HL-60/S4 (cell line): ENCODE data around the gene MAGI2.

Experiments used
- in situ Hi-C: fragments of 300-500 bp; cut with MboI; formaldehyde crosslinking; loops from 2 replicates; pipeline ENCODE4 v1.14.3; 2022; ENCODE audit warnings: low sequenced_read_pairs

Gene MAGI2

GRCh38 chr7:78842068-78842467 is 611.4 kb downstream of the MAGI2 start:
- in situ Hi-C loops, result no loop called here

GRCh38 chr7:78835897-78836296 is 617.6 kb downstream of the MAGI2 start:
- in situ Hi-C loops, result no loop called here

DNA sequence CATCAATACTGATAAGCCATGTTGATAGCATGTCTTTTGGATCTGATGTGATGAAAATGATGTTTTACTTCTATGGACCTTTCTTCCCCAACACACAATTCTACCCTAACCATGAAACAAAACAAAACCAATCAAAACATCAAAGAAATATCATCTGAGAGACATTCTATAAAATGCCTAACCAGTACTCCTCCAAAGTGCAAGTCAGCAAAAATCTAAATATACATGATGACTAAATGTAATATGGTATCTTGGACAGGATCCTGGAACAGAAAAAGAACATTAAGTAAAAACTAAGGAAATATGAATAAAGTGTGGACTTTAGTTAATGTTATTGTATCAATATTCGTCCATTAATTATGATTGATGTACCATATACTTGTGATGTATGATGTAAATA is 625.1 kb downstream of the MAGI2 start:
- in situ Hi-C loops, result no loop called here

DNA sequence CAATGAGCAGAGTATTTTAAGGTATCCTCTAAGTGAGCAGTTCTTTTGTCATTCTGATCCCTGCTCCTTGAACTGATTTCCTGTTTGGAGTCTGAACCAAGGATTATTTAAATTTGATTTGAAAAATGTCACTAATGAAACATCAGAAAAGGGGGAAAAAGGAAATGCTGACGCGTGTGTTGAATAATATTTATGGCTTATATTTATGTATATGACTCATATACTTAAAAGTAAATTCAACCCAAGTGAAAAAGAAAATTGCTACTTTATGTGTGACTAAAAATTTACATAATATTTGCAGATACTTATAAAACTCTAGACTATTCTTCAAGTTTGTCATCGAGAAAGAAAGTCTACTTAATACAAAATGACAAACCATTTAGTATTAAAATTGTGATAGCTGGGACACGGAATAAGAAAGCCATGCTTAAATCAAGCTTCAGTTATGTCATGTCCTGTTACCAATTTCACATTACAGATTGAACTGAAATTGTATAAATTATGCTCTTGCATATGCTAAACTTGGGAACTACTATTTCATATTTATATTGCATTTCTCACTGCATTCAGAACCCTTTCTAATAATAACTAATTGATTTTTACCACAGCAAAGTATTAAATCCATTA is 649.9 kb downstream of the MAGI2 start:
- in situ Hi-C loops, result no loop called here

DNA sequence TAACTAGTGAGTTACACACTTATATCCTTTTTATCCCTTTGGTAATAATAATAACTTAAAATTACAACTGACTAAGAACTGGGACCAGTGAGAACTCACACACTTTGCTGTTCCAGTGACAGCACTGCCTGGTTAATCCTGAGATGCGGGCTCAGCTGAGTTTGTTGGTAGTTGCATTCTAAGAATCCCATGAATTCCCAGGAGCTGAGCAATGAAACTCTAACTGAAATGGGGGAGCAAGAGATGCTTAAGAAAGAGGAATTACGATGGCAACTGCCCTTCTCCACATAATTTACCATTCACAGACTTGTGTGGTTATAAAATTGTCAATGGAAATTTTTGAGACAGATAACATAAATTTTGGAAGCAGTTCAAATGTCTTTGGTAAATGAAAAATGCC is 659.4 kb downstream of the MAGI2 start:
- in situ Hi-C loops, result no loop called here

GRCh38 chr7:78792624-78793023 is 660.8 kb downstream of the MAGI2 start:
- in situ Hi-C loops, result no loop called here

DNA sequence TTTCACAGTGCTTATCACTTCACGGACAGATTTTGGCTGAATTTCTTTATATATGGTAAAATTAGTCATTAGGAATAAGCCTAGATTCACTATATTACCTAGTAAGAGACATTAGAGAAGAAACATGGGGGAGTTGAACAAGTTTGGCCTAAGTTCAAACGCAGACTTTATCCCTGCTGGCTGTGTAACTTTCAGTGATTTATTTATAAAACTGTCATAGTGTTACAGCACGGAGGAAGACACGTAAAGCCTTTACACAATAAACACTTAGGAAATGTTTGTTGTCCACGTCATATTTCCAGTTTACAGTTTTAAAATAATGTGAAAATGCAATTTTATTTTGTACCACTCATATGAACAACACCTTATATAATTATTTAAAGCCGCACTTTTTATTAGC is 661.5 kb downstream of the MAGI2 start:
- in situ Hi-C loops, result no loop called here

- in situ Hi-C loops, result no loop called here
These were observed 665.0 kb downstream of the MAGI2 start for GRCh38 chr7:78788464-78788863.

GRCh38 chr7:78787854-78788253 is 665.6 kb downstream of the MAGI2 start:
- in situ Hi-C loops, result no loop called here

- in situ Hi-C loops, result no loop called here
These were observed 667.4 kb downstream of the MAGI2 start for GRCh38 chr7:78786055-78786454.

- in situ Hi-C loops, result no loop called here
These were observed 670.1 kb downstream of the MAGI2 start for GRCh38 chr7:78783179-78783962.

GRCh38 chr7:78780560-78780959 is 672.9 kb downstream of the MAGI2 start:
- in situ Hi-C loops, result no loop called here

GRCh38 chr7:78779788-78780187 is 673.7 kb downstream of the MAGI2 start:
- in situ Hi-C loops, result no loop called here

DNA sequence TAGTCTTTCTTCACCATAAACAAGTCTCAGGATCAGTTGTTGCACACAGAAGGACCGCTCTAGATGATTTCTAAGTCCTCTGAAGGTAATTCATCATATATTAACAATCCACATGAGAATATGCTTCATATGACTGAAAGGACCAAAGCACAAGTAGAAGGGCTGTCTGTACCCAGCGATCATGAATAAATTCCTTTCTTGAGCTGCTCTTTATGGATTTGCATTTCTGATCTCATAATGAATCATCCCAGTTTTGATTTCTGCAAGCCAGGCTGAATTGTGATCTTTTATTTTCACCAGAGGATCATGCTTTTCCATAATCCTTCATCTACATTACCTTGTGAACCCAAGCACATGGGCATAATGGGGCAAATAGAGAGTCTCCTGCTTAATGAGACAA is 675.6 kb downstream of the MAGI2 start:
- in situ Hi-C loops, result no loop called here

DNA sequence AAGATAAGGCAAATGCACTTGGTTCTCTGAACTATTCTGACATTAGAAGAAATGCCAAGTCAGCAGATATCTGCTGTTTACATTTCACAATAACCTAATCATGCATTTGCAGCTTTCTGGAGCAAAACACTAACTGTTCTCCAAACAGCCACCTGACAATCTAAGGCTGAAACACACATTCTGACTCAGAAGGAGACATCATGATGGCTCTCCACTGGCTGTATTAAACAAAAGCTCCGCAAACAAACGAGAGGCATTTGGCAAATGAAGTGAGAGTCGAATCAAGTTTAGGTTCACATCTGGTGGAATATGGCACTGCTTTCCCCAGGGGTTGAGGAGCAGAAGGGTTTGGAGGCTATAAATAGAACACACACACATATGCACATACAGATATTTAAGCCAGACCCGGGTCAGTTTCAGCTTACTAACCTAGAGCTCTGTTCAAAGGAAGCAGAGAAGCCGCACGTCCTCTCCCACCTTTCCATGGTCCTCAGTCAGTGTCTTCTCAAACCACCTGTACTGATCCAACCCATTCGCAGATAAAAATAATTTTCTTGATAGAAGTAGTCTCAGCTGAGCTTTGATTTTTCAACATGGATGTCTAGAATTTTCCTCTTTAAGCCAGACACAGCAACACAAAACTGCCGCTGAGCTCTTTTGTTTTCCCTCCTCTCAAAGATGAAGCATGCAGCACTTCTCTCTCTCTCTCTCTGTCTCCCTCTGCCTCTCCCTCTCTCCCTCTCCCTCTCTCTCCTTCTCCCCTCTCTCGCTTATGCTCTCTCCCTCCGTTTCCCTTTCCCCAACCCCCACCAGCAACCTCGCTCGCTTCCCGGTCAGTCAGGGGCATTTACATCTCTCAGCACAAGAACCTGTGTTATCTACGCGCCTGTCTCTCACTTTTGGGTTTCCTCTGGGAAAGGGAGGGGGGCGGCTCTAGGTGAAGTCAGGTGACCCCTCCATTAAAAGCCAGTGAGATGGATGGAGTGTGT is 682.8 kb downstream of the MAGI2 start:
- in situ Hi-C loops, result no loop called here

- in situ Hi-C loops, result no loop called here
These were observed 683.9 kb downstream of the MAGI2 start for GRCh38 chr7:78769481-78770101.

GRCh38 chr7:78768859-78769258 is 684.6 kb downstream of the MAGI2 start:
- in situ Hi-C loops, result no loop called here

- in situ Hi-C loops, result no loop called here
These were observed 687.3 kb downstream of the MAGI2 start for GRCh38 chr7:78765943-78766729.

- in situ Hi-C loops, result no loop called here
These were observed 688.9 kb downstream of the MAGI2 start for GRCh38 chr7:78764571-78764970.

GRCh38 chr7:78762625-78763024 is 690.8 kb downstream of the MAGI2 start:
- in situ Hi-C loops, result no loop called here
